Effector CD8-positive, alpha-beta T cell (primary cell): ENCODE measurements around the gene ANKRD6.

Experiments
- DNase-seq: peaks from one replicate; lab custom pipeline; 2025; lab: John Stamatoyannopoulos, UW

Gene ANKRD6

GRCh38 chr6:89564752-89565427, 131.9 kb downstream of the ANKRD6 start:
- DNase-seq = no peak

DNA sequence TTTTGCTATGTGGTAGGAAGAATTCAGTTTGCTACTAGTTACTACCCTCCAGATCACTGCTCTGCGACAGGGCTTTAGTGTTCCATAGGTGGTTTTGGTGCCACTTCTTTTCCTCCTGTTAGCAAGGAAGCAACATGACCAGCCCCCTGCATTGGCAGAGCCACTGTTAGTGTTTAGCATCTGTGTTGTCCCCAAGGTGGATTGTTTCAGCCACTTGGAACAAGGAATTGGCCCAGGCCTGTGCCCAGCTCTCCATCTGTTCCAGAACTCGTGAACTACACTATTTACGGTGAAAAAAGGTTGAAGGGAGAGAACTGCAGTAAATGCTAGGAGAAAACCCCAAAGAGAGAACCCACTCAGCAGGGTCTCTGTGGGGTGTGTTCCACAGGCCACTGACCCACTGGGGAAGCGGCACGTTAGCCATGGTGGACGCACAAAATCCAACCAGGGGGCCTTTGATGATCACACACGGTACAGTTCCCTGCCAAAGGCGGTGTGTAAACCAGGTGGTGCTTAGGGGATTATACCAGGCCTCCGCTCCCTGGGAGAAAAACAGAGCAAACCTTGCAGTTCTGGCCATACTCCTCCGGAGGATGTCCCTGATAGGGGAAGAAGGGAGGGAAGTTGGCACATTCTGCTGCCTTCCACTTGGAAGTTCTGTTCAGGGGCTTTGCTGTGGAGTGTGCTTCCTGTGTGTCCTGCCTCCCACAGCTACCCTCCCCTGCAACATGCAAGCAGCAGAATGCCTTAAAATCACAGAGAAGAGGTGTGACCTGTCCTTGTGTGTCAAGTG, 133.3 kb downstream of the ANKRD6 start:
- no peak for DNase-seq

DNA sequence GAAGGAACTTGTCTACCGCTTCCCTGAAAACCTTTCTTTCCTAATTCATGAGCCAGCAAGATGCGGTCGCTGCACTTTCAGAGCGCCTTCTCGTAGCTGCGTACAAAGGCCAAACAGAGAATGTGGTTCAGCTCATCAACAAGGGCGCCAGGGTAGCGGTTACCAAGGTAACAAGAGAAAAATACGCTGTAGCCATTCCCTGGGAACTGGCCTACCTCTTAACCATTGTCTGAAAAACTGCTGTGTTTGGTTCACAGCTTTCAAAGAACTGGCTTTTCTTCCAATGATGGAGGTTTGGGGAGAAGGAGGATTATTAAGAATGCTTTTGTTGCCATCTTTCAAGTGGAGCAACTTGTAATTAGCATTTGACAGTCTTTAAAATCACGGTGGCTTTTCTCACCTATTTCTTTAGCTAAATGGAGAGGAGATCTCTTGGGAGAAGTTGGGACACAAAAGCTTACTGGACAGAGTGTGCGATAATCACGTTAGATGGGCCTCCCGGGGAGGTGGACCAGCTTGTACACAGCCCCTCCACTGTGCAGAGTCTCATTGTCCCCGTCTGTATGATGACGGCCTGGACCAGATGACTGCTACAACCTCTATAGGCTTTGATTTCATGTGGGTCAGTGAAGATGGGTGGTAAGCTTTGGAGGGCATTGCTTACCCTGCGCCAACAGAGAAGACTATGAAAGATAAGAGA, 134.1 kb downstream of the ANKRD6 start:
- DNase-seq = no peak

DNA sequence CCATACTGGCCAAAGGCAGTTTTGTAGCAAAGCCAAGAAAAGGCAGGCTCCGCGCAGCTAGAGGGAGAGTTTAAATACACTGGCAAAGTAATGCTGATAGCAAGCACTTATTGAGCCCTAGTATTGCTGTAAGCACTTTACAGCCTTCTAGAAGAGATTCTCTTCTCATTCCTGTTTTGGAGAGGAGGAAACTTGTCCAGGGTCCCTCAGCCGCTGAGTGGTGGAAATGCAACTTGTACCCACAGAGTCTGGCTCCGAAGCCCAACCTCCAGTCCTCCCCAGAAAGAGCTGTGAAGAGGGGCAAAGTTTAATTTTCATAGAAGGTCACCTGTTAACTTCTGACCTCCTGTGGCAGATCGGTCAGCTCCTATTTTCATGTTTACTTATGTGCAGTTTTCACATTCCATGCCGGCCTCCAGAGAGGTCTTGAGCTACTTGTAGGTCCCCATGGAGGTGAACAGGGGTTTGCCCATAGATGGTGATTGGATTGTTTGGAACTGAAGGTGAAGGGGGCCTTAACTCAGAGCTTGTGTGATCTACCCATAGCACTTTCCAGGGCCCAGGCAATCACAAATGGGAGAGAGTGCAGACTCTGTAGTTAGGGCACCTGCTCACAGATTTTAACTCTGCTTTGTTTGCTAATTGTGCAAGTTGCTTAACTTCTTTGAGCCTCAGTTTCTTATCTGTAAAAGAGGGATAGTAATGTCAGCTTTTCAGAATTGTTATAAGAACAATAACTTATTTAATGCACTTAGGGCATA, 134.9 kb downstream of the ANKRD6 start:
- no peak for DNase-seq

DNA sequence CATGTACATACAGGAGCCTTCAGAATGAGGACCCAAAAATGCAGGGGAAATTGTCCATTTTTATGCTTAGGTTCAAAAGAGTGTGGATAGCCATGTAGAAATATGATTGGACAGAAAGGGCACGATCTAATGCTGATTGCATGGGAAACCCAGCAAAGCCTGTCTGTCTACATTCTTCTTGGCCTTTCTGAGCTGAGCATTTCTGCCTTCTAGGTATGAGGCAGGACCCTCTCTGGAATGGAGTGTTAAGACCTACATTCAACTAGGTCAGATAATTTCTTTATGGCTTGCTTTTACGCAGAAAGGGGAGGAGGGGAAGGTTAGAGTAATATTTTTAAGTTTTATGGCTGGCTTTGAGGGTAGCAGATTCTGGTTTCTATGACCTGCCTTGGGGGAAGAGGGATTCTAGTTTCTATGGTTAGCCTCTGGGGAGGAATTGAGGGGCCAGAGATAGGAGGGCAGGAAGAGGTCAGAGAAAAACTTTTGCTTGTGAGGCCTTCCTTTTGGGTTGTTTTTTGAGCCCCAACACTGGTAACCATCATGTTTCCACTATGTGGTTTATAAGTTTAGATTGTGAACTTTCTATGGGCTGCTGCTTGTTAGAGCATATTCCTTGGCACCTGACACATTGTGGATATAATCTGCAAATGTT, 142.1 kb downstream of the ANKRD6 start:
- DNase-seq = no peak

- DNase-seq = no peak
Measured at GRCh38 chr6:89575562-89575960, 142.6 kb downstream of the ANKRD6 start.

DNA sequence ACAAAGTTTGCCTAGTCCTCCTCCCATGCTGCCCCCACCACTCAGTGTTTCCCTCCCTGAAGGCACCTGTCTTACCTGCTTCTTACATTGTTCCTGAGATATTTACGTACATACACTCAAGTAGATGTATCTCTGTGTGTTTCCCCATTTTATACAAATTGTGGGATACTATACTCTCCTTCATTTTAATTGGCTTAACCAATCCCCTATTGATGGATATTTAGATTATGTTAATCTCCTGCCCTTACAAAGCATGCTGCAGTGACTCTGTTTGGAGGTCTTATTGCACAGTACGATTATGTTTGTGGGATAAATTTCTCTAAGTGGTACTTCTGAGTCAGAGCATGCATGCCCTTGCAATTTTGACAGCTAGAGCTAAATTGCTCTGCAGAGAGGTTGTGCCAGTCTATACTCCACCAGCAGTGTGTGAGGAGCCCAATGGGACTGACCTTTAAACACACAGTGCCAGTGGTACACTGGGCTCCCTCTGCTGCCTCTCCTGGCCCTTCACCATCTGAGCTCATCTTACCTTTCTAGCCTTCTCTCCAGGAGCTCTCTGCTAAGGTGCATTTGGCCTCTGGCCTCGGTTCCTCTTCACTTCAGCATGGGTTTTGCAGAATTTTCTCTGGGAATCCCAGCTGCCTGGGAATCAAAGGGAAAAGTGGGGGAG, 148.2 kb downstream of the ANKRD6 start:
- no peak for DNase-seq

DNA sequence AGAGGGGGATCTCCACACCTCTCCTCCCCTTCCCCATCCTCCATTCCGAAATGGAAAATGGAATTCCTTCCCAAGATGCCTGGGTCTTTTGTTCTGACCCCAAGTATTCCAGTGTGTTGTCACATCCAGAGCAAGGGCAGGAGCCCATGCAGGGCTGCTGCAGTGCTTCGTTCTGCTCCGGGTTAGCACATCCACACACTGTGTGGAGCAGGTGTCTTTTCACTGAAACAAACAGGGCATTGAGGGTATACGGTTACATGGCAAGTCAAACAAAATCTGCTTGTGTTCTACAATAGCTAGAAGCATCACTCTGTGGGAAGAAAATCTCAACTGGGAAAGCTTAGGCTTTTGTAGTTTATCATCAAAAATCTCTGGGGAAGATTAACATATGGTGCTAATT, 148.7 kb downstream of the ANKRD6 start:
- no peak for DNase-seq

DNA sequence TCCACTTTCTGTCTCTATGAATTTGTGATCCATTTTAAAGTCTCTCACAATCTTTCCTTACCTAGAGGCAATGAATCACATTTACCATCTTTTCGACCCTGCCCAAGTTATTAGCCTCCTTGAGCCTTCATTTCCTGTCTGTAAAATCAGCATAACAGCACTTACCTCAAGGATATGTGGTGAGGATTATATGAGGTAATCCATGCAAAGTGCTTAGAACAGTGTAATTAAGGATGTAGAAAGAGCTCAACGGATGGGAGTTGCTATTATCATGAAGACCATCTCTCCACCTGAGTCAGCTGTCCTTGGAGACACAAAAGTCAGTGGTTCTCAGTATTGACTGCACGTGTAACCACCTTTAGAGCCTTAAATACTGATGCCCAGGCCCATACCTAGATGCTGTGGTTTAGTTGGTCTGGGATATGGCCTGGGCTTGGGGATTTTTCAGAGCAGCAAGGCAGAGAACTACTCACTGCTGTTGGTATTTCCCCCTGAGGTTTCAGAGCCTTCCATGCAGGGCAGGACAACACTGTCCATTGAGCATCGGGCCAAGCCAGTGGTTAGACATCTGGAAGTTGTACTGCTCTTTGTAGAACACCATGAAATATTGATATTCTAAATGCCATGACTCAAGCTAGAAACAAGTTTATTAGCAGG, 149.8 kb downstream of the ANKRD6 start:
- no peak for DNase-seq

DNA sequence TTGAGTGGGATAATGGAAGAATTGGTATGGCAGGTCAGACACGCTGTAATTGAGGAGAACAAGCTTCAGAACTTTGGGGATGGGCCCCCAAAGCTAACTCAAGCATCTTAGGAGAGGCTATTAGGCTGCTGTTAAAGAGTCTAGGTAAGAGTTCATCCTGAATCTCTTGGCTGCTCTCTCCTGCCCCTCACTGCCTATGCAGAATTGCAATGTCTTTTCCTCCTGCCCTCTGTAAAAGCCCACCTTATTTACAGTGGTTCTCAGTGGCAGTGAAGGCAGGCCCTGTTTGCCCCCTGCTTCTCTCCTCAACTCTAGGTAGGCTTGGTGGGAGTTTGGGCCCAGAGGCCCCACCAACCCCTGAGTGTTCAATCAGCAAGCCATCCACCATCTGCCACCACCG, 150.6 kb downstream of the ANKRD6 start:
- DNase-seq = no peak

DNA sequence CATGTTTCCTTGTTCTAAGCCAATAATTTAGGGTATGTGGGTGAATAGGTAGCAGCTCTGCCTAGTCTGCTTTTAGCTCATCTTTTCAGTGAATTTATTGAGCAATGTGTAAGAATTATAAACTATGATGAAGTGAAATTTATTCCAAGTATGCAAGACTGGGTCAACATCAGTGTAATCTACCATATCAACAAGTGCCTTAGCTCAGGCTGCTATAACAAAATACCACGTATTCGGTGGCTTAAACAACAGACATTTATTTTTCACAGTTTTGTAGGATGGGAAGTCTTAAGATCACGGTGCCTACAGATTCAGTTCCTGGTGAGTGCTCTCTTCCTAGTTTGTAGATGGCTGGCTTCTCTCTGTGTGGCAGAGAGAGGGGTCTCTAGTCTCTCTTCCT, 151.6 kb downstream of the ANKRD6 start:
- DNase-seq = no peak

GRCh38 chr6:89585154-89585553, 152.2 kb downstream of the ANKRD6 start:
- no peak for DNase-seq

DNA sequence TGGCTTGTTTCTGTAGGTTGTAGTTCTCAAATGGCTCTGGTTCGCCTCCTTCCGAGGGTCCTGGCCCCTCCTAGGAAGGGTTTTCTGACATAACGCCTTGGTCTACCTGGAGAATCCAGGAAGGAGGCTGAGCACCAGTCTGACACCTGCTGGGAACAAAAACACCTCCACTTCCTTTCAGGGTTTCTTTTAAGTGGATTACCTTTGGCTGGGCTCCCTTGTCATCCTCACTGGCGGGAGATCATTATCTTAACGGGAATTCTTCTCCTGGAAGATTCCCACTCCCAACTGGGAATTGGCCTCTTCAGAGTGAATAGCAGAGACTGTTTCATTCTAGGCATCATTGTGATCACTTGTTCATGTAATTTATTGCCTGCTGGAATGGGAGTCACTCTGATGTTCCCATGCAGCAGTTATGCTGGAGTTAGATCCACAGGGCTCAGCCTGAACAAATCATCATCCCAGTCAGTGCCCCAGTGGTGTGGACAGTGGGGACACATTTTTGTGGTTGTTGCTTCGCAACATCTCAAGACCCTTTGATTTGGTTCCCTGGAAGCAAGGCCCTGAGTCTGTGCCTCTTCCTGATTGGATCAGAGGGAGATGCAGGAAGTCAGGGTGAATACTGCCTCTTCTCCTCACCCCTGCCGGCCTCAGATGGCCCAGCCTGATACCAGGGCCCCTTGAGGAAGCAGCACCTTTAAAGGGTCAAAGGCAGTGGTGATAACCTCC, 156.5 kb downstream of the ANKRD6 start:
- DNase-seq = no peak

- no peak for DNase-seq
Measured at GRCh38 chr6:89590133-89590532, 157.2 kb downstream of the ANKRD6 start.

GRCh38 chr6:89591745-89592144, 158.8 kb downstream of the ANKRD6 start:
- no peak for DNase-seq

- no peak for DNase-seq
Measured at GRCh38 chr6:89596056-89596455, 163.1 kb downstream of the ANKRD6 start.

DNA sequence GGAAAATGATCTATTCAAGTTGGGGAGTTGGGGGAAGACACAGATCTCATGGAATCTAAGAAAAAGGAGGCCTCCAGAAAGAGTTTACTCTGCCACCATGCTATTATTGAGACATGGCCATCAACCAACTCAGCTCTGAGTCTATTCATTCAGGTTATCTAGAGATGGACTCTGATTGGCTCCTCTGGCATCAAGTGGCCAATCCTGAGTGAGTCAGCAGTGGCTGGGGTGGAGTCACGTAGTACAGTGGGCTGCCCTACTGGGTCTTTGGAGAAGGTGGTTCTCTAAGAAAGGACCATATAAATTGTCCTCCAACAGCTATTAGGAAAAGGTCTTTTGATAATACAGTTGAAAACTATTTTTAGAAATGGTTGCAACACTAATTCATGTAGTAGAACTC, 163.5 kb downstream of the ANKRD6 start:
- no peak for DNase-seq

- DNase-seq = no peak
Measured at GRCh38 chr6:89597372-89597771, 164.4 kb downstream of the ANKRD6 start.

DNA sequence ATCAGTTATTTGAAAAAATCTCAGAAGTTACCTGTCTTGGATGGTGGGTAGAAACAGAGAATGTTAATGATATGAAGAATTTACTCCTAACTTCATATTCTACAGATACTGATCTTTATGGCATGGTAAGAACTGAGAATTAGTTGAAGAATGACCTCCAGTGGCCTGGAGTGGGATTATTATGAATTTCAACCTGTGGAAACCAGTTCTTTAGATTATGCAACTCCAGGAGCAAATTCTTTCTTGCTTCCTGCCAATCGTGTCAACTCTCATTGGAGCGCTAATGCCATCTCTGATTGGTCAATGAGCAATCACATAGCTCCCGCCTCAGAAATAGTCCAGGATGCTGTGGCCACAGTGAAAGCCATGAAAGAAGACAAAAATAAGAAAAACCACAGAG, 165.0 kb downstream of the ANKRD6 start:
- DNase-seq = no peak

- no peak for DNase-seq
Measured at GRCh38 chr6:89599727-89600126, 166.8 kb downstream of the ANKRD6 start.
